Astrocyte (in vitro differentiated cells and primary cell): ENCODE results near the gene STXBP1.

Experiments used
- CTCF ChIP-seq: IDR thresholded peaks from 2 replicates; pipeline ENCODE4 v1.5.1; 2011; ENCODE audit warnings: low read depth, mild to moderate bottlenecking, inconsistent platforms, low read length, moderate library complexity; ENCODE audit not compliant: insufficient read depth
- EZH2 ChIP-seq: IDR thresholded peaks from 2 replicates; pipeline ENCODE4 v1.6.1; 2012; ENCODE audit warnings: mild to moderate bottlenecking, low read length, inconsistent platforms; ENCODE audit not compliant: insufficient read depth

DNA sequence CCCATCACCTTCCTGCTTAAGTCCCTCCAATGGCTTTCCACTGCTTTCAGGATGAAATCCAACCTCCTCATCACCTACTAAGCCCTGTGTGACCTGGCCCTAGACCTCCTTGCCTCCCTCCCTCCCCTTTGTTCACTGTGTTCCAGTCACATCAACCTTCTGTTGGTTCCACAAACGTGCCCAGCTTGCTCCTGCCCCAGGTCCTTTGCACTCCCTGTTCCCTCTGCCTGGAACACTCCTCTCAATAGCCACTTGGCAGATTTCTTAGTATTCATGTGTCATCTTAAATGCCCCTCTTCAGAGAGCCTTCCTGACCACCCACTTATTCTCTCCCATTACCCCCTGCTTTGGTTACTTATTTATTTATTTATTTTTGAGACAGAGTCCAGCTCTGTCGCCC lies 24.1 kb upstream of the STXBP1 start:
- no peak for TF ChIP-seq CTCF
- TF ChIP-seq EZH2, result no peak
